ENCODE data around the gene ADRA2B. TPM values are rescaled to one million over a fixed set of nuclear protein-coding genes. Genes with fewer than 3 reads are reported as not detected.

ADRA2B gene
- total and polyA plus RNA-seq, 2 donors (not counting 3 experiments of a cell fraction or from before 2014, with no cell fraction given) = not detected

- DNase-seq (ENCODE audit: low read depth, low spot score) (no peak), FAIRE-seq (no peak)
- no peaks in the 10 kb centered on the region for H3K9me1 ChIP-seq (replicated peaks; ENCODE audit: control insufficient read depth, extremely low read depth, insufficient read depth, low read length)
- no peak overlapping the region for H3K4me2 ChIP-seq (ENCODE audit: insufficient read depth, low read length)
- peaks cover 1 to 4% of the 10 kb centered on the region in 2 experiments for H3K27me3 ChIP-seq (ENCODE audit: control insufficient read depth in 2 of 2, insufficient read depth in 2 of 2, low read length in 2 of 2)
- no peak overlapping the region for H3K4me3 ChIP-seq (replicated peaks in 1 of 3; ENCODE audit: insufficient read depth in 1 of 3, low read depth in 1 of 3, low read length in 3 of 3)
- H3K9me3 ChIP-seq (replicated peaks; ENCODE audit: control insufficient read depth, insufficient read depth, low read length) = no peaks in the 10 kb centered on the region
- CTCF ChIA-PET = interaction anchor here (0.9 kb wide), 1 partner anchor 9 kb away, joined by 3 read pairs; no protein-coding TSS in a partner anchor
- no peak for TF ChIP-seq GATA2 (IDR thresholded peaks at IDR 0.05; ENCODE audit: insufficient read depth, insufficient read length, low read depth, low read length)
- POLR2A ChIA-PET = no interaction called here
- no peak overlapping the region for H2AFZ ChIP-seq (ENCODE audit: low read depth, low read length)
- H3K79me2 ChIP-seq (ENCODE audit: control insufficient read depth, insufficient read depth, low read length) = no peaks in the 10 kb centered on the region
- no peaks in the 10 kb centered on the region for H3K36me3 ChIP-seq (ENCODE audit: control insufficient read depth in 2 of 2, extremely low read depth in 1 of 2, insufficient read depth in 2 of 2, low read length in 2 of 2)
- no peaks in the 10 kb centered on the region for H3K4me1 ChIP-seq (ENCODE audit: control insufficient read depth, extremely low read depth, insufficient read depth, low read length)
- no peak overlapping the region for H3K27ac ChIP-seq (ENCODE audit: insufficient read depth, low read depth, low read length)
- no peaks in the 10 kb centered on the region for H4K20me1 ChIP-seq (replicated peaks; ENCODE audit: control insufficient read depth, extremely low read depth, insufficient read depth, low read length)
- no peak overlapping the region for H3K9ac ChIP-seq (replicated peaks; ENCODE audit: extremely low read depth, insufficient read depth, low read length)
- no TSS peak for BruUV-seq (replicated peaks)
- dilution Hi-C loops (cut with MboI; ENCODE audit: extremely low pct_ligation_motif_present, low sequenced_read_pairs) = no loop called here
- intact Hi-C loops (cut with micrococcal nuclease) = no loop called here
Observed at GRCh38 chr2:96110621-96111256, 5.6 kb downstream of the ADRA2B start.

GRCh38 chr2:96109931-96110511, 6.3 kb downstream of the ADRA2B start:
- no peak overlapping the region for H3K4me3 ChIP-seq (replicated peaks in 1 of 3; ENCODE audit: insufficient read depth in 1 of 3, low read depth in 1 of 3, low read length in 3 of 3)
- H3K27ac ChIP-seq (ENCODE audit: insufficient read depth, low read depth, low read length) = no peak overlapping the region
- no peaks in the 10 kb centered on the region for H3K4me1 ChIP-seq (ENCODE audit: control insufficient read depth, extremely low read depth, insufficient read depth, low read length)
- no TSS peak for BruUV-seq (replicated peaks)
- H2AFZ ChIP-seq (ENCODE audit: low read depth, low read length) = no peak overlapping the region
- POLR2A ChIA-PET = no interaction called here
- intact Hi-C loops (cut with micrococcal nuclease) (no loop called here), dilution Hi-C loops (cut with MboI; ENCODE audit: extremely low pct_ligation_motif_present, low sequenced_read_pairs) (no loop called here)
- peaks cover 0 to 3% of the 10 kb centered on the region in 2 experiments for H3K27me3 ChIP-seq (ENCODE audit: control insufficient read depth in 2 of 2, insufficient read depth in 2 of 2, low read length in 2 of 2)
- no peak for TF ChIP-seq MYC (IDR thresholded peaks at IDR 0.05; ENCODE audit: low read depth, low read length)
- no peak for TF ChIP-seq JUN (IDR thresholded peaks at IDR 0.05; ENCODE audit: borderline replicate concordance, insufficient read depth, insufficient read length, low read depth)
- TF ChIP-seq, protein P1, sequence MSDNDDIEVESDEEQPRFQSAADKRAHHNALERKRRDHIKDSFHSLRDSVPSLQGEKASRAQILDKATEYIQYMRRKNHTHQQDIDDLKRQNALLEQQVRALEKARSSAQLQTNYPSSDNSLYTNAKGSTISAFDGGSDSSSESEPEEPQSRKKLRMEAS (IDR thresholded peaks at IDR 0.05; ENCODE audit: insufficient read depth, insufficient read length) = no peak
- TF ChIP-seq POLR2AphosphoS5 (IDR thresholded peaks at IDR 0.05; ENCODE audit: insufficient read depth, low read depth, low read length) = no peak
- no peak for TF ChIP-seq CTCF (IDR thresholded peaks at IDR 0.05; ENCODE audit: extremely low read depth in 1 of 2, insufficient read depth in 1 of 2, low read depth in 1 of 2, low read length in 2 of 2)
- TF ChIP-seq FOS (IDR thresholded peaks at IDR 0.05; ENCODE audit: borderline replicate concordance, insufficient read depth, low read length) = no peak
- TF ChIP-seq POLR2A (IDR thresholded peaks at IDR 0.05; ENCODE audit: low read depth, low read length) = no peak
- TF ChIP-seq GATA2 (IDR thresholded peaks at IDR 0.05; ENCODE audit: insufficient read depth, insufficient read length, low read depth, low read length) = no peak
- TF ChIP-seq EZH2 (IDR thresholded peaks at IDR 0.05; ENCODE audit: borderline replicate concordance, low read depth, low read length, severe bottlenecking) = no peak
- H3K36me3 ChIP-seq (ENCODE audit: control insufficient read depth in 2 of 2, extremely low read depth in 1 of 2, insufficient read depth in 2 of 2, low read length in 2 of 2) = no peaks in the 10 kb centered on the region
- CTCF ChIA-PET = interaction anchor here (1.5 kb wide), 1 partner anchor 88 kb away, joined by 3 read pairs; no protein-coding TSS in a partner anchor
- H3K9ac ChIP-seq (replicated peaks; ENCODE audit: extremely low read depth, insufficient read depth, low read length) = no peak overlapping the region
- no peak overlapping the region for H3K4me2 ChIP-seq (ENCODE audit: insufficient read depth, low read length)
- H3K79me2 ChIP-seq (ENCODE audit: control insufficient read depth, insufficient read depth, low read length) = no peaks in the 10 kb centered on the region
- FAIRE-seq (no peak), DNase-seq (ENCODE audit: low read depth, low spot score) (no peak)
- H3K9me1 ChIP-seq (replicated peaks; ENCODE audit: control insufficient read depth, extremely low read depth, insufficient read depth, low read length) = no peaks in the 10 kb centered on the region
- H4K20me1 ChIP-seq (replicated peaks; ENCODE audit: control insufficient read depth, extremely low read depth, insufficient read depth, low read length) = no peaks in the 10 kb centered on the region
- H3K9me3 ChIP-seq (replicated peaks; ENCODE audit: control insufficient read depth, insufficient read depth, low read length) = no peaks in the 10 kb centered on the region

All from endothelial cell of umbilical vein (primary cell).